H9 (cell line): Measurements from ENCODE around the gene FAIM2. TPM values are rescaled to one million over a fixed set of nuclear protein-coding genes. Genes with fewer than 3 reads are reported as not detected.
A peak's percentile ranks its signal among the peaks of the same experiment; 100 is the strongest.

Experiments used
- DNase-seq: peaks from one replicate; pipeline ENCODE4 v3.0.0-alpha.2; 2017
- H2AFZ ChIP-seq: one replicate; pipeline ENCODE4 v1.6.1; 2013; ENCODE audit warnings: mild to moderate bottlenecking, low read length, control low read depth, moderate library complexity
- H2AK5ac ChIP-seq: 2 replicates; pipeline ENCODE4 v1.6.1; 2013; ENCODE audit warnings: low read length, control low read depth, mixed read lengths; ENCODE audit not compliant: insufficient read length
- H2BK120ac ChIP-seq: one replicate; pipeline ENCODE4 v1.6.1; 2013; ENCODE audit warnings: low read depth, mild to moderate bottlenecking, low read length, control low read depth, inconsistent platforms; ENCODE audit not compliant: poor library complexity, severe bottlenecking
- H2BK12ac ChIP-seq: 2 replicates; pipeline ENCODE4 v1.6.1; 2013; ENCODE audit warnings: low read length, control low read depth, mixed read lengths, low read depth; ENCODE audit not compliant: insufficient read length
- H2BK15ac ChIP-seq: 2 replicates; pipeline ENCODE4 v1.6.1; 2013; ENCODE audit warnings: low read depth, low read length, control low read depth
- H2BK20ac ChIP-seq: one replicate; pipeline ENCODE4 v1.6.1; 2013; ENCODE audit warnings: low read depth, mild to moderate bottlenecking, low read length, control low read depth, inconsistent platforms; ENCODE audit not compliant: poor library complexity, severe bottlenecking
- H2BK5ac ChIP-seq: 2 replicates; pipeline ENCODE4 v1.6.1; 2013; ENCODE audit warnings: low read length, control low read depth, mixed read lengths; ENCODE audit not compliant: insufficient read length
- H3K14ac ChIP-seq: 2 replicates; pipeline ENCODE4 v1.6.1; 2013; ENCODE audit warnings: low read length, control low read depth; ENCODE audit not compliant: insufficient read depth
- H3K18ac ChIP-seq: 2 replicates; pipeline ENCODE4 v1.6.1; 2013; ENCODE audit warnings: low read depth, mild to moderate bottlenecking, mixed read lengths, low read length, control low read depth; ENCODE audit not compliant: insufficient read length
- H3K23ac ChIP-seq: 2 replicates; pipeline ENCODE4 v1.6.1; 2013; ENCODE audit warnings: low read length, control low read depth, mixed read lengths, low read depth; ENCODE audit not compliant: insufficient read length
- H3K23me2 ChIP-seq: 2 replicates; pipeline ENCODE4 v1.6.1; 2013; ENCODE audit warnings: low read depth, mild to moderate bottlenecking, mixed read lengths, low read length, control low read depth; ENCODE audit not compliant: insufficient read length, poor library complexity, severe bottlenecking
- H3K27ac ChIP-seq: 2 replicates; pipeline ENCODE4 v1.5.1; 2013; ENCODE audit warnings: low read length, control low read depth, mixed read lengths, low read depth; ENCODE audit not compliant: insufficient read length
- H3K27me3 ChIP-seq: 2 replicates; pipeline ENCODE4 v1.6.1; 2013; ENCODE audit warnings: low read length, control low read depth, inconsistent platforms; ENCODE audit not compliant: insufficient read depth
- H3K4ac ChIP-seq: 2 replicates; pipeline ENCODE4 v1.6.1; 2013; ENCODE audit warnings: low read depth, mild to moderate bottlenecking, control low read depth, inconsistent platforms, low read length, moderate library complexity
- H3K4me1 ChIP-seq: 2 replicates; pipeline ENCODE4 v1.6.1; 2013; ENCODE audit warnings: low read length, control low read depth, inconsistent platforms; ENCODE audit not compliant: insufficient read depth
- H3K4me2 ChIP-seq: 2 replicates; pipeline ENCODE4 v1.6.1; 2013; ENCODE audit warnings: low read length, control low read depth, mixed read lengths; ENCODE audit not compliant: insufficient read length, insufficient read depth
- H3K56ac ChIP-seq: 2 replicates; pipeline ENCODE4 v1.6.1; 2013; ENCODE audit warnings: low read depth, mild to moderate bottlenecking, mixed read lengths, low read length, control low read depth; ENCODE audit not compliant: insufficient read length
- H3K79me1 ChIP-seq: 2 replicates; pipeline ENCODE4 v1.6.1; 2013; ENCODE audit warnings: low read depth, mild to moderate bottlenecking, moderate library complexity, low read length, control low read depth, inconsistent platforms; ENCODE audit not compliant: insufficient read depth, poor library complexity, severe bottlenecking
- H3K79me2 ChIP-seq: 2 replicates; pipeline ENCODE4 v1.6.1; 2013; ENCODE audit warnings: low read length, control low read depth, inconsistent platforms; ENCODE audit not compliant: insufficient read depth
- H3K9ac ChIP-seq: 2 replicates; pipeline ENCODE4 v1.6.1; 2013; ENCODE audit warnings: low read length, control low read depth, mixed read lengths; ENCODE audit not compliant: insufficient read length; ENCODE audit errors: extremely low read depth
- H3K9me3 ChIP-seq: one replicate; pipeline ENCODE4 v1.6.1; 2013; ENCODE audit warnings: low read depth, low read length, inconsistent platforms; ENCODE audit not compliant: control insufficient read depth
- H3T11ph ChIP-seq: one replicate; pipeline ENCODE4 v1.6.1; 2013; ENCODE audit warnings: mild to moderate bottlenecking, low read length, control low read depth, inconsistent platforms
- H4K20me1 ChIP-seq: one replicate; pipeline ENCODE4 v1.6.1; 2013; ENCODE audit not compliant: control insufficient read depth, insufficient read length, insufficient read depth
- H4K5ac ChIP-seq: 2 replicates; pipeline ENCODE4 v1.6.1; 2013; ENCODE audit warnings: low read depth, mild to moderate bottlenecking, mixed read lengths, low read length, control low read depth; ENCODE audit not compliant: insufficient read length
- H4K8ac ChIP-seq: replicated peaks from 2 replicates; pipeline ENCODE4 v1.6.1; 2013; ENCODE audit warnings: low read length, control low read depth, mixed read lengths, low read depth; ENCODE audit not compliant: insufficient read length
- H4K91ac ChIP-seq: 2 replicates; pipeline ENCODE4 v1.6.1; 2013; ENCODE audit warnings: low read depth, mild to moderate bottlenecking, moderate library complexity, mixed read lengths, low read length, control low read depth; ENCODE audit not compliant: insufficient read length
- H3K27ac Mint-ChIP-seq, 3 experiments: 2 replicates in 2 of 3; 3 replicates in 1 of 3; pipeline ENCODE4 v1.8.0; 2020 to 2021; ENCODE audit warnings: mixed read lengths in 3 of 3, mild to moderate bottlenecking in 1 of 3, moderate library complexity in 1 of 3
- H3K27me3 Mint-ChIP-seq: 2 replicates; pipeline ENCODE4 v1.8.0; 2021; ENCODE audit warnings: low read depth, mild to moderate bottlenecking, moderate library complexity, mixed read lengths
- H3K36me3 Mint-ChIP-seq, 3 experiments: 2 replicates in 2 of 3; 3 replicates in 1 of 3; pipeline ENCODE4 v1.8.0; 2020 to 2021; ENCODE audit warnings: low read depth in 3 of 3, mixed read lengths in 3 of 3; ENCODE audit not compliant: insufficient read depth in 1 of 3
- H3K4me1 Mint-ChIP-seq, 2 experiments: 2 replicates each; pipeline ENCODE4 v1.8.0; 2020; ENCODE audit warnings: mixed read lengths in 2 of 2
- H3K4me3 Mint-ChIP-seq, 2 experiments: 2 replicates in 1 of 2; 3 replicates in 1 of 2; pipeline ENCODE4 v1.8.0; 2020 to 2021; ENCODE audit warnings: mild to moderate bottlenecking in 2 of 2, mixed read lengths in 2 of 2, moderate library complexity in 1 of 2
- H3K9me3 Mint-ChIP-seq, 2 experiments: 2 replicates in 1 of 2; 3 replicates in 1 of 2; pipeline ENCODE4 v1.8.0; 2020; ENCODE audit warnings: mild to moderate bottlenecking in 2 of 2, mixed read lengths in 2 of 2, moderate library complexity in 1 of 2
- CTCF ChIP-seq: fragments of 200-600 bp; sonication (generic); conservative IDR thresholded peaks from 3 replicates; pipeline ENCODE4 v1.8.0; 2021; ENCODE audit warnings: antibody characterized with exemption, mild to moderate bottlenecking
- WGBS: extraction: QIAGEN DNeasy Blood & Tissue Kit; methylation state at CpG from one replicate; pipeline ENCODE4 v1.1.7; 2013; ENCODE audit warnings: missing lambda C conversion rate, low lambda C conversion rate, mixed read lengths; ENCODE audit not compliant: insufficient read length; ENCODE audit errors: extremely low coverage; 5-methylcytosine and 5-hydroxymethylcytosine counted together
- total RNA-seq: library from RNA; stranded (reverse); gene quantifications from 2 replicates; pipeline ENCODE4 v1.2.1, GENCODE V29; 2021

FAIM2 gene
- total RNA-seq, 1 experiment from 2014 or later, result 0.42 TPM

DNA sequence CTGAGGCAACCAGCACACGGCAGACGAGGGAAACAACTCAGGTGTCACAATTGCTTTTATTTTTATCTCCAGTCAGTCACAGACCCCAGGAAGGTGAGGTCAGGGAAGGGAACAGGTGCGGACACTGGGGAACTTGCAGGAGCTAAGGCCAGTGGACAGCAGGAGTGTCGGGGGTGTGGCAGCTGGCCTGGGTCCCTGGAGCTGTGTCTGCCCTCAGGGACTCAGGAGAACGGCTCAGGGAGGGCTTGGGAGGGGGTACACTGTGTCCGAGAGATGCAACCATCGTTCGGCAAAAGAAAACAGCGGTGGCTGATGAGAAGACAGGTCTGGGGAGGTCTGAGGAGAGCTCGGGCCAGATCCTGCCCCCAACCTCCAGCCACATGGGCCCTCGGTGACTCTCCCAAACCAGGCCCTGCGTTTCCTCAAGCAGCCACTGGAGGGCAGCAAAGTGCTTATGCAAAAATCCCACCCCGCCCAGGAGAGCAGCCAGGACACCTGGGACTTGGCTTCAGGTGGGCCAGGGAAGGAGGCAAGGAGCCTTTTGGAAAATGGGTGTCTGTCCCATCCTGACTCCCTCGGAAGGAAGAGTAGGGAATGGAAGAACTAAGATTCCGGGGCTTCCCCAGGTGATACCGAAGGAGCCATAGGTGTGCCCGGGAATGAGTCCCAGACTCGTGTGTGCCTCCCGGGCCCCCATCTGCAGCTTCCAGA is 36.7 kb downstream of the FAIM2 start:
- peak overlapping the region; percentile 4 for H4K8ac ChIP-seq
- Mint-ChIP-seq H3K36me3 (no peaks in the 10 kb centered on the region), H3K27me3 (peaks cover 16% of the 10 kb centered on the region), H3K9me3 (peaks cover 0 to 3% of the 10 kb centered on the region in 2 experiments; a peak in 2 of 5 replicates), H3K4me3 (no peak overlapping the region), H3K4me1 (peaks cover 13 to 14% of the 10 kb centered on the region in 2 experiments), H3K27ac (no peak overlapping the region)
- WGBS, result no CpG with 5 or more reads among the region's 19 CpGs
- no peaks in the 10 kb centered on the region for H4K20me1 ChIP-seq
- H4K5ac ChIP-seq, result no peak overlapping the region
- H3K18ac ChIP-seq, result no peak overlapping the region
- H2BK15ac ChIP-seq, result no peak overlapping the region
- peak; percentile 97 for TF ChIP-seq CTCF
- H3K23me2 ChIP-seq, result no peaks in the 10 kb centered on the region
- H4K91ac ChIP-seq, result no peak overlapping the region
- H3K4me2 ChIP-seq, result no peak overlapping the region
- no peak overlapping the region for H3K9ac ChIP-seq
- no peak overlapping the region for H3K27ac ChIP-seq
- no peaks in the 10 kb centered on the region for H3K9me3 ChIP-seq
- H2AFZ ChIP-seq, result no peak overlapping the region
- no peak overlapping the region for H3K4ac ChIP-seq
- no peak overlapping the region for H2BK12ac ChIP-seq
- H3K27me3 ChIP-seq, result no peaks in the 10 kb centered on the region
- no peaks in the 10 kb centered on the region for H3K79me2 ChIP-seq
- no peak overlapping the region for H2BK5ac ChIP-seq
- no peak overlapping the region for H3K23ac ChIP-seq
- H3K56ac ChIP-seq, result no peak overlapping the region
- DNase-seq, result peak; percentile 92
- H3T11ph ChIP-seq, result no peak overlapping the region
- no peaks in the 10 kb centered on the region for H3K79me1 ChIP-seq
- no peak overlapping the region for H2AK5ac ChIP-seq
- no peak overlapping the region for H3K14ac ChIP-seq
- no peak overlapping the region for H2BK120ac ChIP-seq
- H2BK20ac ChIP-seq, result no peak overlapping the region
- no peaks in the 10 kb centered on the region for H3K4me1 ChIP-seq
